H9 (cell line): Measurements from ENCODE around the gene TNFSF13B. TPM values are rescaled to one million over a fixed set of nuclear protein-coding genes. Genes with fewer than 3 reads are reported as not detected.

Experiments
- DNase-seq: peaks from one replicate; pipeline ENCODE4 v3.0.0-alpha.2; 2017
- H2AFZ ChIP-seq: one replicate; pipeline ENCODE4 v1.6.1; 2013; ENCODE audit warnings: mild to moderate bottlenecking, low read length, control low read depth, moderate library complexity
- H2AK5ac ChIP-seq: 2 replicates; pipeline ENCODE4 v1.6.1; 2013; ENCODE audit warnings: low read length, control low read depth, mixed read lengths; ENCODE audit not compliant: insufficient read length
- H2BK120ac ChIP-seq: one replicate; pipeline ENCODE4 v1.6.1; 2013; ENCODE audit warnings: low read depth, mild to moderate bottlenecking, low read length, control low read depth, inconsistent platforms; ENCODE audit not compliant: poor library complexity, severe bottlenecking
- H2BK12ac ChIP-seq: 2 replicates; pipeline ENCODE4 v1.6.1; 2013; ENCODE audit warnings: low read length, control low read depth, mixed read lengths, low read depth; ENCODE audit not compliant: insufficient read length
- H2BK15ac ChIP-seq: 2 replicates; pipeline ENCODE4 v1.6.1; 2013; ENCODE audit warnings: low read depth, low read length, control low read depth
- H2BK20ac ChIP-seq: one replicate; pipeline ENCODE4 v1.6.1; 2013; ENCODE audit warnings: low read depth, mild to moderate bottlenecking, low read length, control low read depth, inconsistent platforms; ENCODE audit not compliant: poor library complexity, severe bottlenecking
- H2BK5ac ChIP-seq: 2 replicates; pipeline ENCODE4 v1.6.1; 2013; ENCODE audit warnings: low read length, control low read depth, mixed read lengths; ENCODE audit not compliant: insufficient read length
- H3K14ac ChIP-seq: 2 replicates; pipeline ENCODE4 v1.6.1; 2013; ENCODE audit warnings: low read length, control low read depth; ENCODE audit not compliant: insufficient read depth
- H3K18ac ChIP-seq: 2 replicates; pipeline ENCODE4 v1.6.1; 2013; ENCODE audit warnings: low read depth, mild to moderate bottlenecking, mixed read lengths, low read length, control low read depth; ENCODE audit not compliant: insufficient read length
- H3K23ac ChIP-seq: 2 replicates; pipeline ENCODE4 v1.6.1; 2013; ENCODE audit warnings: low read length, control low read depth, mixed read lengths, low read depth; ENCODE audit not compliant: insufficient read length
- H3K23me2 ChIP-seq: 2 replicates; pipeline ENCODE4 v1.6.1; 2013; ENCODE audit warnings: low read depth, mild to moderate bottlenecking, mixed read lengths, low read length, control low read depth; ENCODE audit not compliant: insufficient read length, poor library complexity, severe bottlenecking
- H3K27ac ChIP-seq: 2 replicates; pipeline ENCODE4 v1.5.1; 2013; ENCODE audit warnings: low read length, control low read depth, mixed read lengths, low read depth; ENCODE audit not compliant: insufficient read length
- H3K27me3 ChIP-seq: 2 replicates; pipeline ENCODE4 v1.6.1; 2013; ENCODE audit warnings: low read length, control low read depth, inconsistent platforms; ENCODE audit not compliant: insufficient read depth
- H3K4ac ChIP-seq: 2 replicates; pipeline ENCODE4 v1.6.1; 2013; ENCODE audit warnings: low read depth, mild to moderate bottlenecking, control low read depth, inconsistent platforms, low read length, moderate library complexity
- H3K4me1 ChIP-seq: 2 replicates; pipeline ENCODE4 v1.6.1; 2013; ENCODE audit warnings: low read length, control low read depth, inconsistent platforms; ENCODE audit not compliant: insufficient read depth
- H3K4me2 ChIP-seq: 2 replicates; pipeline ENCODE4 v1.6.1; 2013; ENCODE audit warnings: low read length, control low read depth, mixed read lengths; ENCODE audit not compliant: insufficient read length, insufficient read depth
- H3K56ac ChIP-seq: 2 replicates; pipeline ENCODE4 v1.6.1; 2013; ENCODE audit warnings: low read depth, mild to moderate bottlenecking, mixed read lengths, low read length, control low read depth; ENCODE audit not compliant: insufficient read length
- H3K79me1 ChIP-seq: 2 replicates; pipeline ENCODE4 v1.6.1; 2013; ENCODE audit warnings: low read depth, mild to moderate bottlenecking, moderate library complexity, low read length, control low read depth, inconsistent platforms; ENCODE audit not compliant: insufficient read depth, poor library complexity, severe bottlenecking
- H3K79me2 ChIP-seq: 2 replicates; pipeline ENCODE4 v1.6.1; 2013; ENCODE audit warnings: low read length, control low read depth, inconsistent platforms; ENCODE audit not compliant: insufficient read depth
- H3K9ac ChIP-seq: 2 replicates; pipeline ENCODE4 v1.6.1; 2013; ENCODE audit warnings: low read length, control low read depth, mixed read lengths; ENCODE audit not compliant: insufficient read length; ENCODE audit errors: extremely low read depth
- H3K9me3 ChIP-seq: one replicate; pipeline ENCODE4 v1.6.1; 2013; ENCODE audit warnings: low read depth, low read length, inconsistent platforms; ENCODE audit not compliant: control insufficient read depth
- H3T11ph ChIP-seq: one replicate; pipeline ENCODE4 v1.6.1; 2013; ENCODE audit warnings: mild to moderate bottlenecking, low read length, control low read depth, inconsistent platforms
- H4K20me1 ChIP-seq: one replicate; pipeline ENCODE4 v1.6.1; 2013; ENCODE audit not compliant: control insufficient read depth, insufficient read length, insufficient read depth
- H4K5ac ChIP-seq: 2 replicates; pipeline ENCODE4 v1.6.1; 2013; ENCODE audit warnings: low read depth, mild to moderate bottlenecking, mixed read lengths, low read length, control low read depth; ENCODE audit not compliant: insufficient read length
- H4K8ac ChIP-seq: replicated peaks from 2 replicates; pipeline ENCODE4 v1.6.1; 2013; ENCODE audit warnings: low read length, control low read depth, mixed read lengths, low read depth; ENCODE audit not compliant: insufficient read length
- H4K91ac ChIP-seq: 2 replicates; pipeline ENCODE4 v1.6.1; 2013; ENCODE audit warnings: low read depth, mild to moderate bottlenecking, moderate library complexity, mixed read lengths, low read length, control low read depth; ENCODE audit not compliant: insufficient read length
- H3K27ac Mint-ChIP-seq, 3 experiments: 2 replicates in 2 of 3; 3 replicates in 1 of 3; pipeline ENCODE4 v1.8.0; 2020 to 2021; ENCODE audit warnings: mixed read lengths in 3 of 3, mild to moderate bottlenecking in 1 of 3, moderate library complexity in 1 of 3
- H3K27me3 Mint-ChIP-seq: 2 replicates; pipeline ENCODE4 v1.8.0; 2021; ENCODE audit warnings: low read depth, mild to moderate bottlenecking, moderate library complexity, mixed read lengths
- H3K36me3 Mint-ChIP-seq, 3 experiments: 2 replicates in 2 of 3; 3 replicates in 1 of 3; pipeline ENCODE4 v1.8.0; 2020 to 2021; ENCODE audit warnings: low read depth in 3 of 3, mixed read lengths in 3 of 3; ENCODE audit not compliant: insufficient read depth in 1 of 3
- H3K4me1 Mint-ChIP-seq, 2 experiments: 2 replicates each; pipeline ENCODE4 v1.8.0; 2020; ENCODE audit warnings: mixed read lengths in 2 of 2
- H3K4me3 Mint-ChIP-seq, 2 experiments: 2 replicates in 1 of 2; 3 replicates in 1 of 2; pipeline ENCODE4 v1.8.0; 2020 to 2021; ENCODE audit warnings: mild to moderate bottlenecking in 2 of 2, mixed read lengths in 2 of 2, moderate library complexity in 1 of 2
- H3K9me3 Mint-ChIP-seq, 2 experiments: 2 replicates in 1 of 2; 3 replicates in 1 of 2; pipeline ENCODE4 v1.8.0; 2020; ENCODE audit warnings: mild to moderate bottlenecking in 2 of 2, mixed read lengths in 2 of 2, moderate library complexity in 1 of 2
- CTCF ChIP-seq: fragments of 200-600 bp; sonication (generic); conservative IDR thresholded peaks from 3 replicates; pipeline ENCODE4 v1.8.0; 2021; ENCODE audit warnings: antibody characterized with exemption, mild to moderate bottlenecking
- total RNA-seq: library from RNA; stranded (reverse); gene quantifications from 2 replicates; pipeline ENCODE4 v1.2.1, GENCODE V29; 2021

Gene TNFSF13B
- total RNA-seq, 1 experiment from 2014 or later = 0.31 TPM

DNA sequence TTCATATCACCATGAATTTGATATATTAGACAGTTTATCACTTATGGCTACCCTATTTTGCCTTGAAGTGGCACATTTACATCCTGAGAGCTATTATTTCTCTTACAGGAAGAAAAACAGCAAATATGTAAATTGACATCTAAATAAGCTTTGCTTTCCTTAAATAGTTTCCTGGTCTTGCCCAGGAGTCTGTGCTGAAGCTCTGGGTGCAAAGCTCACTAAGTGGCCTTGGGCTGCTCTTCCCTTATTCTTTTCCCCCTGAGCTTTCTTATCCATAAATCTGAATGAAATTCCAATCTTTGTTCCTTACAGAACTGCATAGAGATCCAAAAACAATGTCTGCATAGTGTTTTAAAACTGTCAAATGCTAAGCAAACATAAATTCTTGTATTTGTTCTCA, 56.3 kb downstream of the TNFSF13B start:
- Mint-ChIP-seq H3K9me3 (0 out of 5 replicates have a peak, but pooled peaks cover 0 to 5% of the 10 kb centered on the region in 2 experiments), H3K4me1 (peaks cover 27 to 42% of the 10 kb centered on the region in 2 experiments), H3K27me3 (no peaks in the 10 kb centered on the region; the same call in none of the 2 replicates), H3K36me3 (no peaks in the 10 kb centered on the region), H3K4me3 (no peak overlapping the region), H3K27ac (peak overlapping the region in 1 of 3 experiments; percentile 39; a peak in 1 of 7 replicates)
- no peak overlapping the region for H3K9ac ChIP-seq
- no peak overlapping the region for H4K8ac ChIP-seq
- H3K23me2 ChIP-seq = no peaks in the 10 kb centered on the region
- no peaks in the 10 kb centered on the region for H4K20me1 ChIP-seq
- no peak overlapping the region for H3K18ac ChIP-seq
- no peak overlapping the region for H2BK120ac ChIP-seq
- H2BK12ac ChIP-seq = no peak overlapping the region
- no peak overlapping the region for H3K14ac ChIP-seq
- H3K27me3 ChIP-seq = no peaks in the 10 kb centered on the region
- no peak overlapping the region for H2AK5ac ChIP-seq
- H3K4me1 ChIP-seq = peaks cover 4% of the 10 kb centered on the region; the same call in 1 of the 2 replicates
- no peaks in the 10 kb centered on the region for H3K79me2 ChIP-seq
- H2AFZ ChIP-seq = no peak overlapping the region
- H3T11ph ChIP-seq = no peak overlapping the region
- H2BK15ac ChIP-seq = no peak overlapping the region
- no peak overlapping the region for H4K5ac ChIP-seq
- H3K23ac ChIP-seq = no peak overlapping the region
- H2BK20ac ChIP-seq = no peak overlapping the region
- no peak overlapping the region for H3K56ac ChIP-seq
- H3K27ac ChIP-seq = no peak overlapping the region
- TF ChIP-seq CTCF = no peak
- H3K79me1 ChIP-seq = no peaks in the 10 kb centered on the region
- no peak overlapping the region for H3K4me2 ChIP-seq
- DNase-seq = no peak
- no peak overlapping the region for H4K91ac ChIP-seq
- no peak overlapping the region for H2BK5ac ChIP-seq
- no peaks in the 10 kb centered on the region for H3K9me3 ChIP-seq
- H3K4ac ChIP-seq = no peak overlapping the region
